Left lung (tissue), 10 donors: ENCODE data around the gene NTM. TPM values are rescaled to one million over a fixed set of nuclear protein-coding genes. Genes with fewer than 3 reads are reported as not detected.

Experiments
- ATAC-seq: fragments of 200-7000 bp; cut with Tn5 transposase; one replicate; pipeline ENCODE4 v1.9.1; 2020; ENCODE audit warnings: moderate library complexity
- DNase-seq, 4 donors: peaks; one replicate each; pipeline ENCODE4 v3.0.0-alpha.2; 2013 to 2020
- H3K27ac ChIP-seq, 2 donors: fragments of 200-600 bp; sonication (generic) in 1 of 2; one replicate each; pipeline versions ENCODE4 v1.5.0 to v1.8.0; 2020 to 2021
- H3K27me3 ChIP-seq, 2 donors: fragments of 200-600 bp; sonication (generic) in 1 of 2; one replicate each; pipeline versions ENCODE4 v1.5.0 to v1.8.0; 2020 to 2021
- H3K36me3 ChIP-seq, 2 donors: fragments of 200-600 bp; sonication (generic) in 1 of 2; one replicate each; pipeline versions ENCODE4 v1.5.0 to v1.8.0; 2020 to 2021
- H3K4me1 ChIP-seq, 2 donors: fragments of 200-600 bp; one replicate each; pipeline ENCODE4 v1.8.0; 2021
- H3K4me3 ChIP-seq, 2 donors: fragments of 200-600 bp; sonication (generic) in 1 of 2; one replicate each; pipeline versions ENCODE4 v1.5.0 to v1.8.0; 2020 to 2021; ENCODE audit warnings: mild to moderate bottlenecking in 1 of 2
- H3K9me3 ChIP-seq, 2 donors: fragments of 200-600 bp; sonication (generic) in 1 of 2; one replicate each; pipeline versions ENCODE4 v1.5.0 to v1.8.0; 2020 to 2021
- CTCF ChIP-seq, 2 donors: fragments of 200-600 bp; sonication (generic) in 1 of 2; IDR thresholded peaks; one replicate each; pipeline versions ENCODE4 v1.5.0 to v1.8.0; 2021; ENCODE audit warnings: antibody characterized with exemption in 2 of 2
- intact Hi-C, 2 donors: fragments of 100-400 bp; cut with DNase I; formaldehyde crosslinking; loops; one replicate each; pipeline versions ENCODE4 v1.11.2 to v1.14.2; 2022
- polyA plus RNA-seq, 6 donors: library from polyadenylated mRNA; unstranded; fragments of 120-200 nt; gene quantifications; one replicate each; pipeline ENCODE4 v1.2.1, GENCODE V29; 2013; ENCODE audit not compliant: insufficient read length in 6 of 6
- total RNA-seq, 2 donors: library from RNA; stranded (reverse); fragmentation: NEBNext Ultra II Directional; extraction: Animal tissue kit (Norgen Biotek cat#: 25700); gene quantifications; one replicate each; pipeline ENCODE4 v1.2.1, GENCODE V29; 2021
- donor health status: DM: no; HTN: yes; CAD: no.
- donor health status: DM: no; HTN: no; CAD: no.

Gene NTM
- total and polyA plus RNA-seq, 8 donors, result 9.5 to 31.0 (median 21.1) TPM

GRCh38 chr11:131499199-131499598, 128.8 kb downstream of the NTM start:
- no peak for TF ChIP-seq CTCF (IDR thresholded peaks at IDR 0.05)
- peaks cover 0 to 11% of the 10 kb centered on the region in 2 donors for H3K27me3 ChIP-seq
- no peaks in the 10 kb centered on the region for H3K36me3 ChIP-seq
- no peaks in the 10 kb centered on the region for H3K9me3 ChIP-seq
- no peak for ATAC-seq
- no peak for DNase-seq
- H3K27ac ChIP-seq, result no peak overlapping the region
- H3K4me1 ChIP-seq, result no peaks in the 10 kb centered on the region
- intact Hi-C loops, result no loop called here
- no peak overlapping the region for H3K4me3 ChIP-seq

- Histone ChIP-seq H3K36me3 (no peaks in the 10 kb centered on the region), H3K27me3 (peaks cover 0 to 18% of the 10 kb centered on the region in 2 donors), H3K9me3 (no peaks in the 10 kb centered on the region), H3K4me3 (no peak overlapping the region), H3K4me1 (no peaks in the 10 kb centered on the region), H3K27ac (no peak overlapping the region)
- intact Hi-C loops, result no loop called here
- ATAC-seq (no peak), DNase-seq (no peak)
- TF ChIP-seq CTCF (IDR thresholded peaks at IDR 0.05), result no peak
Observed at GRCh38 chr11:131503017-131503416, 132.6 kb downstream of the NTM start.

- peak; percentile 35 for ATAC-seq
- Histone ChIP-seq H3K4me3 (no peak overlapping the region), H3K36me3 (no peaks in the 10 kb centered on the region), H3K4me1 (no peaks in the 10 kb centered on the region), H3K9me3 (no peaks in the 10 kb centered on the region), H3K27me3 (peaks cover 0 to 13% of the 10 kb centered on the region in 2 donors), H3K27ac (no peak overlapping the region)
- intact Hi-C loops, result no loop called here
- TF ChIP-seq CTCF (IDR thresholded peaks at IDR 0.05), result no peak
- DNase-seq, result peak in 1 of 4 donors; percentile 16
Observed at GRCh38 chr11:131504199-131504949, 134.0 kb downstream of the NTM start.

- Histone ChIP-seq H3K4me1 (no peaks in the 10 kb centered on the region), H3K27me3 (peaks cover 0 to 13% of the 10 kb centered on the region in 2 donors), H3K36me3 (no peaks in the 10 kb centered on the region), H3K27ac (no peak overlapping the region), H3K9me3 (no peaks in the 10 kb centered on the region), H3K4me3 (no peak overlapping the region)
- DNase-seq, result no peak
- no peak for TF ChIP-seq CTCF (IDR thresholded peaks at IDR 0.05)
- intact Hi-C loops, result no loop called here
- no peak for ATAC-seq
Observed at GRCh38 chr11:131506348-131506747, 135.9 kb downstream of the NTM start.

- no peak for DNase-seq
Observed at GRCh38 chr11:131510662-131511061, 140.2 kb downstream of the NTM start.

More at GRCh38 chr11:131510662-131511061, 140.2 kb downstream of the NTM start:
- no peak for TF ChIP-seq CTCF (IDR thresholded peaks at IDR 0.05)
- ATAC-seq, result no peak
- Histone ChIP-seq H3K27me3 (no peaks in the 10 kb centered on the region), H3K36me3 (no peaks in the 10 kb centered on the region), H3K9me3 (no peaks in the 10 kb centered on the region), H3K4me1 (no peaks in the 10 kb centered on the region), H3K27ac (no peak overlapping the region), H3K4me3 (no peak overlapping the region)
- intact Hi-C loops, result no loop called here
